HepG2 (cell line): ENCODE measurements around the gene SYTL1.

Experiments used
- CHD4 ChIP-seq: fragments of 200-600 bp; sonication (generic); IDR thresholded peaks from 2 replicates; pipeline ENCODE4 v1.7.0; 2017; ENCODE audit warnings: mild to moderate bottlenecking, low read length, borderline replicate concordance
- JUND ChIP-seq: sonication (generic); formaldehyde crosslinking; IDR thresholded peaks from 2 replicates; pipeline ENCODE4 v1.8.0; 2022; ENCODE audit warnings: mild to moderate bottlenecking, missing genetic modification reagents
- SOX6 ChIP-seq, 2 experiments: fragments of 450-650 bp in 1 of 2; sonication (generic) in 1 of 2; formaldehyde crosslinking in 1 of 2; IDR thresholded peaks; 2 replicates each; pipeline versions ENCODE4 v1.4.0 to v1.6.1; 2017 to 2020; ENCODE audit warnings: antibody characterized with exemption in 1 of 2, mild to moderate bottlenecking in 1 of 2, missing genetic modification reagents in 1 of 2
- ZNF34 ChIP-seq: sonication (generic); formaldehyde crosslinking; IDR thresholded peaks from 2 replicates; pipeline ENCODE4 v1.4.0; 2020; ENCODE audit warnings: mild to moderate bottlenecking, missing genetic modification reagents, borderline replicate concordance
- ZNF510 ChIP-seq: sonication (generic); formaldehyde crosslinking; IDR thresholded peaks from 2 replicates; pipeline ENCODE4 v1.4.0; 2020; ENCODE audit warnings: low read depth, mild to moderate bottlenecking, missing genetic modification reagents
- TF ChIP-seq, protein P1 (sequence below): fragments of 450-650 bp; IDR thresholded peaks from 2 replicates; pipeline ENCODE4 v1.6.1; 2016
- TF ChIP-seq, protein P2 (sequence below): IDR thresholded peaks from 2 replicates; pipeline ENCODE4 v1.6.1; 2012; ENCODE audit warnings: low read length, improper control_type of control experiment
- TF ChIP-seq, protein P3 (sequence below): IDR thresholded peaks from 2 replicates; pipeline ENCODE4 v1.6.1; 2016; ENCODE audit warnings: low read depth, missing genetic modification reagents, missing compliant biosample characterization

DNA sequence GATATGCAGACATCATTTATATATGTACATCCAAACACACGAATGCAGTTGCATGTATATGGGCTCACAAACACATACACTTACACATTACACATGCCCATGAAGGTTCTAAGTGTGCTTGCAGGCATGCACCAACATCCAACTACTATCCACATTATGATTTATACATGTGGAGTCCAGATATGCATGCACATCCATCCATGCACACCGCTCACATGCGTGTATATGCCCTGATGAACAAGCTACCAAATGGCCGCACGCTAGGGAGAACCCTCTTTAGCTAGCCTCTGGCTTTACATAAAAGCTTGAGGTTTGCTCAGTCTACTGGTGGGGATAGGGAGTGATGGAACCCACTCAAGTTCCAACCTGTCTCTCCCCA, 59.1 kb downstream of the SYTL1 start:
- no peak for TF ChIP-seq ZNF34 (CRISPR knock-in tag)
- TF ChIP-seq, protein P1, sequence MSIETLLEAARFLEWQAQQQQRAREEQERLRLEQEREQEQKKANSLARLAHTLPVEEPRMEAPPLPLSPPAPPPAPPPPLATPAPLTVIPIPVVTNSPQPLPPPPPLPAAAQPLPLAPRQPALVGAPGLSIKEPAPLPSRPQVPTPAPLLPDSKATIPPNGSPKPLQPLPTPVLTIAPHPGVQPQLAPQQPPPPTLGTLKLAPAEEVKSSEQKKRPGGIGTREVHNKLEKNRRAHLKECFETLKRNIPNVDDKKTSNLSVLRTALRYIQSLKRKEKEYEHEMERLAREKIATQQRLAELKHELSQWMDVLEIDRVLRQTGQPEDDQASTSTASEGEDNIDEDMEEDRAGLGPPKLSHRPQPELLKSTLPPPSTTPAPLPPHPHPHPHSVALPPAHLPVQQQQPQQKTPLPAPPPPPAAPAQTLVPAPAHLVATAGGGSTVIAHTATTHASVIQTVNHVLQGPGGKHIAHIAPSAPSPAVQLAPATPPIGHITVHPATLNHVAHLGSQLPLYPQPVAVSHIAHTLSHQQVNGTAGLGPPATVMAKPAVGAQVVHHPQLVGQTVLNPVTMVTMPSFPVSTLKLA, result no peak
- no peak for TF ChIP-seq CHD4
- TF ChIP-seq SOX6 (IDR thresholded peaks at IDR 0.05), result no peak
- no peak for TF ChIP-seq SOX6 (CRISPR knock-in tag; IDR thresholded peaks at IDR 0.05)
- TF ChIP-seq, protein P2, sequence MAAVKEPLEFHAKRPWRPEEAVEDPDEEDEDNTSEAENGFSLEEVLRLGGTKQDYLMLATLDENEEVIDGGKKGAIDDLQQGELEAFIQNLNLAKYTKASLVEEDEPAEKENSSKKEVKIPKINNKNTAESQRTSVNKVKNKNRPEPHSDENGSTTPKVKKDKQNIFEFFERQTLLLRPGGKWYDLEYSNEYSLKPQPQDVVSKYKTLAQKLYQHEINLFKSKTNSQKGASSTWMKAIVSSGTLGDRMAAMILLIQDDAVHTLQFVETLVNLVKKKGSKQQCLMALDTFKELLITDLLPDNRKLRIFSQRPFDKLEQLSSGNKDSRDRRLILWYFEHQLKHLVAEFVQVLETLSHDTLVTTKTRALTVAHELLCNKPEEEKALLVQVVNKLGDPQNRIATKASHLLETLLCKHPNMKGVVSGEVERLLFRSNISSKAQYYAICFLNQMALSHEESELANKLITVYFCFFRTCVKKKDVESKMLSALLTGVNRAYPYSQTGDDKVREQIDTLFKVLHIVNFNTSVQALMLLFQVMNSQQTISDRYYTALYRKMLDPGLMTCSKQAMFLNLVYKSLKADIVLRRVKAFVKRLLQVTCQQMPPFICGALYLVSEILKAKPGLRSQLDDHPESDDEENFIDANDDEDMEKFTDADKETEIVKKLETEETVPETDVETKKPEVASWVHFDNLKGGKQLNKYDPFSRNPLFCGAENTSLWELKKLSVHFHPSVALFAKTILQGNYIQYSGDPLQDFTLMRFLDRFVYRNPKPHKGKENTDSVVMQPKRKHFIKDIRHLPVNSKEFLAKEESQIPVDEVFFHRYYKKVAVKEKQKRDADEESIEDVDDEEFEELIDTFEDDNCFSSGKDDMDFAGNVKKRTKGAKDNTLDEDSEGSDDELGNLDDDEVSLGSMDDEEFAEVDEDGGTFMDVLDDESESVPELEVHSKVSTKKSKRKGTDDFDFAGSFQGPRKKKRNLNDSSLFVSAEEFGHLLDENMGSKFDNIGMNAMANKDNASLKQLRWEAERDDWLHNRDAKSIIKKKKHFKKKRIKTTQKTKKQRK, result no peak
- no peak for TF ChIP-seq JUND (CRISPR knock-in tag)
- TF ChIP-seq, protein P3, sequence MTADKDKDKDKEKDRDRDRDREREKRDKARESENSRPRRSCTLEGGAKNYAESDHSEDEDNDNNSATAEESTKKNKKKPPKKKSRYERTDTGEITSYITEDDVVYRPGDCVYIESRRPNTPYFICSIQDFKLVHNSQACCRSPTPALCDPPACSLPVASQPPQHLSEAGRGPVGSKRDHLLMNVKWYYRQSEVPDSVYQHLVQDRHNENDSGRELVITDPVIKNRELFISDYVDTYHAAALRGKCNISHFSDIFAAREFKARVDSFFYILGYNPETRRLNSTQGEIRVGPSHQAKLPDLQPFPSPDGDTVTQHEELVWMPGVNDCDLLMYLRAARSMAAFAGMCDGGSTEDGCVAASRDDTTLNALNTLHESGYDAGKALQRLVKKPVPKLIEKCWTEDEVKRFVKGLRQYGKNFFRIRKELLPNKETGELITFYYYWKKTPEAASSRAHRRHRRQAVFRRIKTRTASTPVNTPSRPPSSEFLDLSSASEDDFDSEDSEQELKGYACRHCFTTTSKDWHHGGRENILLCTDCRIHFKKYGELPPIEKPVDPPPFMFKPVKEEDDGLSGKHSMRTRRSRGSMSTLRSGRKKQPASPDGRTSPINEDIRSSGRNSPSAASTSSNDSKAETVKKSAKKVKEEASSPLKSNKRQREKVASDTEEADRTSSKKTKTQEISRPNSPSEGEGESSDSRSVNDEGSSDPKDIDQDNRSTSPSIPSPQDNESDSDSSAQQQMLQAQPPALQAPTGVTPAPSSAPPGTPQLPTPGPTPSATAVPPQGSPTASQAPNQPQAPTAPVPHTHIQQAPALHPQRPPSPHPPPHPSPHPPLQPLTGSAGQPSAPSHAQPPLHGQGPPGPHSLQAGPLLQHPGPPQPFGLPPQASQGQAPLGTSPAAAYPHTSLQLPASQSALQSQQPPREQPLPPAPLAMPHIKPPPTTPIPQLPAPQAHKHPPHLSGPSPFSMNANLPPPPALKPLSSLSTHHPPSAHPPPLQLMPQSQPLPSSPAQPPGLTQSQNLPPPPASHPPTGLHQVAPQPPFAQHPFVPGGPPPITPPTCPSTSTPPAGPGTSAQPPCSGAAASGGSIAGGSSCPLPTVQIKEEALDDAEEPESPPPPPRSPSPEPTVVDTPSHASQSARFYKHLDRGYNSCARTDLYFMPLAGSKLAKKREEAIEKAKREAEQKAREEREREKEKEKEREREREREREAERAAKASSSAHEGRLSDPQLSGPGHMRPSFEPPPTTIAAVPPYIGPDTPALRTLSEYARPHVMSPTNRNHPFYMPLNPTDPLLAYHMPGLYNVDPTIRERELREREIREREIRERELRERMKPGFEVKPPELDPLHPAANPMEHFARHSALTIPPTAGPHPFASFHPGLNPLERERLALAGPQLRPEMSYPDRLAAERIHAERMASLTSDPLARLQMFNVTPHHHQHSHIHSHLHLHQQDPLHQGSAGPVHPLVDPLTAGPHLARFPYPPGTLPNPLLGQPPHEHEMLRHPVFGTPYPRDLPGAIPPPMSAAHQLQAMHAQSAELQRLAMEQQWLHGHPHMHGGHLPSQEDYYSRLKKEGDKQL (CRISPR knock-in tag), result no peak
- no peak for TF ChIP-seq ZNF510
